ENCODE results near the gene ALPG. TPM values are rescaled to one million over a fixed set of nuclear protein-coding genes. Genes with fewer than 3 reads are reported as not detected.

The ALPG gene
- total and polyA plus RNA-seq, 2 donors (not counting 3 experiments of a cell fraction or from before 2014, with no cell fraction given), result not detected

DNA sequence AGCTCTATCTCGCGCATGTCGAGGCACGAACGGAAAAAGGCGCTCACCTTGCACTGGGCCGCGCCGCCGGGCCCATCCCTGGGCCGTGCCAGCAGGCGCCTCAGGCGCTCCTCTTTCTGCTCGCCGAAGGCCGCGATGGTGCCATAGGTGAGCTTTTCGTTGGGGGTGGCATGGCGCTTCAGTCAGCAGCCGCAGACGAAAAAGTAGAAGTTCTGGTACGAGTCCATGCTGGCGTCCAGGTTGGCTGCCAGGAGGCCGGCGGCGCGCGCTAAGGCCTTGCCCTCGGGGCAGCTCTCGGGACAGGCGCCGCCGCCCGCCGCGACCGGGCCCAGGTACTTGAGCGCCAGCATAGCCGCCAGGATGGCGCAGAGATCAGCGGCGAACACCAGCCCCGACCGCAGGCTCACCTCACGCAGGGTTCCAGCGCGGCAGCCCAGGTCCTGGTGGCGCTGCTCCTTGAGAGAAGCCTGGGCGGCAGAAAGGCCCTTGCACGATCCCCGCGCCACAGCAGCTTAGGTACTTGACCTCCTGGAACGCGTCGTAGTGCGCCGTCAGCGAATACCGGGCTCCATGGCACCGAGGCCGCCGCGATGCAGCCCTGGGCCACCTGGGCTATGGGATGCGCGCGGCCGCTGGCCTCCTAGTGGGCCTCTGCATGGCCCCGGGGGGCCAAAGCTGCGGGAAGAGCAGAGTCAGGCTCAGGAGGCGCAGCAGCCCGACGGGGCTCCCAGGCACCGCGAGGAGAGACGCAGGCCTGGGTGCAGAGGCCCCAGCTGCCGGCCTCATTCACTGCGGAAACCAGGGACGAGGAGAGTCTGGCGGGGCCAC is 12.8 kb downstream of the ALPG start:
- H3K4me2 ChIP-seq (ENCODE audit: insufficient read depth, low read length), result no peak overlapping the region

DNA sequence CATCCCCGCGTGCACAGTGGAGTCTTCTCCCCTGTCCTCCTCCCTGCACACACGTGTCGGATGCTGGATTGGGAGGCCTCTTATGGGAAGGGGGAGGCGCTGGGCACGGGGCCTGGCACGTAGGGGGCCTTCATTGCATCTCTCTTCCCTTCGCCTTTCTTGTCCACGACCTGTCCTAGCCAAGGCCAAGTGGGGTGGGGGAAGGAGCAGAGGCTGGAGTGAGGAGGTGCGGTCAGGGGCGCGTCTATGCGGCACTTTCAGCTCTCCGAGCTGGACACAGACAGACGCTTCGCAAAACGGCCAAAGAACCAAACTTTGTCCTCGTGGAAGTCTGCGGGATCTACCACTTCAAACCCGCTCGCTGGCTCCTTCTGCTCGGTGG is 13.4 kb downstream of the ALPG start:
- H3K27ac ChIP-seq (ENCODE audit: insufficient read depth, low read depth, low read length), result no peak overlapping the region
- no peak for TF ChIP-seq MYC (IDR thresholded peaks at IDR 0.05; ENCODE audit: low read depth, low read length)
- ChIA-PET POLR2A (no interaction called here), CTCF (interaction anchor here (0.6 kb wide), 1 partner anchor 43 kb away, joined by 3 read pairs; no protein-coding TSS in a partner anchor)
- dilution Hi-C loops (cut with MboI; ENCODE audit: extremely low pct_ligation_motif_present, low sequenced_read_pairs) (no loop called here), intact Hi-C loops (cut with micrococcal nuclease) (no loop called here)
- H3K4me3 ChIP-seq (replicated peaks in 1 of 3; ENCODE audit: insufficient read depth in 1 of 3, low read depth in 1 of 3, low read length in 3 of 3), result no peak overlapping the region
- no peak overlapping the region for H2AFZ ChIP-seq (ENCODE audit: low read depth, low read length)
- H4K20me1 ChIP-seq (replicated peaks; ENCODE audit: control insufficient read depth, extremely low read depth, insufficient read depth, low read length), result no peaks in the 10 kb centered on the region
- H3K36me3 ChIP-seq (ENCODE audit: control insufficient read depth in 2 of 2, extremely low read depth in 1 of 2, insufficient read depth in 2 of 2, low read length in 2 of 2), result no peaks in the 10 kb centered on the region
- FAIRE-seq, result no peak
- no peak for DNase-seq (ENCODE audit: low read depth, low spot score)
- no peaks in the 10 kb centered on the region for H3K4me1 ChIP-seq (ENCODE audit: control insufficient read depth, extremely low read depth, insufficient read depth, low read length)
- no peaks in the 10 kb centered on the region for H3K79me2 ChIP-seq (ENCODE audit: control insufficient read depth, insufficient read depth, low read length)
- no peak overlapping the region for H3K4me2 ChIP-seq (ENCODE audit: insufficient read depth, low read length)
- no peak overlapping the region for H3K9ac ChIP-seq (replicated peaks; ENCODE audit: extremely low read depth, insufficient read depth, low read length)
- no peaks in the 10 kb centered on the region for H3K9me3 ChIP-seq (replicated peaks; ENCODE audit: control insufficient read depth, insufficient read depth, low read length)
- H3K27me3 ChIP-seq (ENCODE audit: control insufficient read depth in 2 of 2, insufficient read depth in 2 of 2, low read length in 2 of 2), result peaks cover 50 to 62% of the 10 kb centered on the region in 2 experiments
- no TSS peak for BruUV-seq (replicated peaks)
- H3K9me1 ChIP-seq (replicated peaks; ENCODE audit: control insufficient read depth, extremely low read depth, insufficient read depth, low read length), result no peaks in the 10 kb centered on the region

More for the DNA sequence above, 12.8 kb downstream of the ALPG start:
- BruUV-seq (replicated peaks), result no TSS peak
- no peak overlapping the region for H3K4me3 ChIP-seq (replicated peaks in 1 of 3; ENCODE audit: insufficient read depth in 1 of 3, low read depth in 1 of 3, low read length in 3 of 3)
- ChIA-PET CTCF (interaction anchor here (0.6 kb wide), 1 partner anchor 42 kb away, joined by 3 read pairs; no protein-coding TSS in a partner anchor), POLR2A (no interaction called here)
- H3K9me1 ChIP-seq (replicated peaks; ENCODE audit: control insufficient read depth, extremely low read depth, insufficient read depth, low read length), result no peaks in the 10 kb centered on the region
- H3K9me3 ChIP-seq (replicated peaks; ENCODE audit: control insufficient read depth, insufficient read depth, low read length), result no peaks in the 10 kb centered on the region
- dilution Hi-C loops (cut with MboI; ENCODE audit: extremely low pct_ligation_motif_present, low sequenced_read_pairs), result no loop called here
- no peak overlapping the region for H3K9ac ChIP-seq (replicated peaks; ENCODE audit: extremely low read depth, insufficient read depth, low read length)
- no peaks in the 10 kb centered on the region for H4K20me1 ChIP-seq (replicated peaks; ENCODE audit: control insufficient read depth, extremely low read depth, insufficient read depth, low read length)
- H3K36me3 ChIP-seq (ENCODE audit: control insufficient read depth in 2 of 2, extremely low read depth in 1 of 2, insufficient read depth in 2 of 2, low read length in 2 of 2), result no peaks in the 10 kb centered on the region
- H2AFZ ChIP-seq (ENCODE audit: low read depth, low read length), result no peak overlapping the region
- peaks cover 50 to 58% of the 10 kb centered on the region in 2 experiments for H3K27me3 ChIP-seq (ENCODE audit: control insufficient read depth in 2 of 2, insufficient read depth in 2 of 2, low read length in 2 of 2)
- intact Hi-C loops (cut with micrococcal nuclease), result no loop called here
- TF ChIP-seq JUN (IDR thresholded peaks at IDR 0.05; ENCODE audit: borderline replicate concordance, insufficient read depth, insufficient read length, low read depth) (no peak), EZH2 (IDR thresholded peaks at IDR 0.05; ENCODE audit: borderline replicate concordance, low read depth, low read length, severe bottlenecking) (peak; percentile 72)
- H3K4me1 ChIP-seq (ENCODE audit: control insufficient read depth, extremely low read depth, insufficient read depth, low read length), result no peaks in the 10 kb centered on the region
- no peak overlapping the region for H3K27ac ChIP-seq (ENCODE audit: insufficient read depth, low read depth, low read length)
- FAIRE-seq, result no peak
- no peak for DNase-seq (ENCODE audit: low read depth, low spot score)
- no peaks in the 10 kb centered on the region for H3K79me2 ChIP-seq (ENCODE audit: control insufficient read depth, insufficient read depth, low read length)

Data from endothelial cell of umbilical vein (primary cell).